Peyer's patch (tissue), 4 donors: ENCODE data around the gene CHD5.

Experiments
- CTCF ChIP-seq, 6 experiments: fragments of 450-650 bp in 4 of 6; fragments of 200-600 bp in 2 of 6; sonication (generic) in 1 of 6; IDR thresholded peaks; one replicate each; pipeline ENCODE4 v1.5.1; 2017 to 2019; ENCODE audit warnings: antibody characterized with exemption in 6 of 6, mild to moderate bottlenecking in 3 of 6, moderate library complexity in 1 of 6
- POLR2A ChIP-seq, 2 donors: fragments of 450-650 bp; IDR thresholded peaks; one replicate each; pipeline ENCODE4 v1.5.1; 2017; ENCODE audit warnings: antibody characterized with exemption in 2 of 2, mild to moderate bottlenecking in 2 of 2, moderate library complexity in 2 of 2

- TF ChIP-seq POLR2A (IDR thresholded peaks at IDR 0.05) (no peak), CTCF (IDR thresholded peaks at IDR 0.05) (no peak)
Observed at GRCh38 chr1:6125366-6125765, 54.8 kb downstream of the CHD5 start.
